Esophagus squamous epithelium (tissue), 4 donors: Measurements from ENCODE around the gene KCNH4.
"Not testable (repeated sequence)": the region's sequence is repeated elsewhere in the genome, so short reads cannot be mapped to it uniquely, and the experiment has no call there.

ENCODE experiments used
- POLR2A ChIP-seq, 4 donors: fragments of 450-650 bp; IDR thresholded peaks; one replicate each; pipeline ENCODE4 v1.6.1; 2017; ENCODE audit warnings: antibody characterized with exemption in 4 of 4, mild to moderate bottlenecking in 4 of 4, moderate library complexity in 3 of 4
- TF ChIP-seq, protein P1 (sequence below), 6 experiments: fragments of 450-650 bp in 4 of 6; fragments of 200-600 bp in 2 of 6; sonication (generic) in 2 of 6; IDR thresholded peaks; one replicate each; pipeline ENCODE4 v1.5.1; 2016 to 2019; ENCODE audit warnings: antibody characterized with exemption in 6 of 6, mild to moderate bottlenecking in 4 of 6, moderate library complexity in 4 of 6

- TF ChIP-seq, protein P1, sequence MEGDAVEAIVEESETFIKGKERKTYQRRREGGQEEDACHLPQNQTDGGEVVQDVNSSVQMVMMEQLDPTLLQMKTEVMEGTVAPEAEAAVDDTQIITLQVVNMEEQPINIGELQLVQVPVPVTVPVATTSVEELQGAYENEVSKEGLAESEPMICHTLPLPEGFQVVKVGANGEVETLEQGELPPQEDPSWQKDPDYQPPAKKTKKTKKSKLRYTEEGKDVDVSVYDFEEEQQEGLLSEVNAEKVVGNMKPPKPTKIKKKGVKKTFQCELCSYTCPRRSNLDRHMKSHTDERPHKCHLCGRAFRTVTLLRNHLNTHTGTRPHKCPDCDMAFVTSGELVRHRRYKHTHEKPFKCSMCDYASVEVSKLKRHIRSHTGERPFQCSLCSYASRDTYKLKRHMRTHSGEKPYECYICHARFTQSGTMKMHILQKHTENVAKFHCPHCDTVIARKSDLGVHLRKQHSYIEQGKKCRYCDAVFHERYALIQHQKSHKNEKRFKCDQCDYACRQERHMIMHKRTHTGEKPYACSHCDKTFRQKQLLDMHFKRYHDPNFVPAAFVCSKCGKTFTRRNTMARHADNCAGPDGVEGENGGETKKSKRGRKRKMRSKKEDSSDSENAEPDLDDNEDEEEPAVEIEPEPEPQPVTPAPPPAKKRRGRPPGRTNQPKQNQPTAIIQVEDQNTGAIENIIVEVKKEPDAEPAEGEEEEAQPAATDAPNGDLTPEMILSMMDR (IDR thresholded peaks at IDR 0.05): not testable (repeated sequence)
- not testable (repeated sequence) for TF ChIP-seq POLR2A (IDR thresholded peaks at IDR 0.05)
Measured at GRCh38 chr17:42140690-42141089, 40.3 kb downstream of the KCNH4 start.
